IgD-negative memory B cell (primary cell): ENCODE data around the gene ING5. TPM values are rescaled to one million over a fixed set of nuclear protein-coding genes. Genes with fewer than 3 reads are reported as not detected.
"Not testable (repeated sequence)": the region's sequence is repeated elsewhere in the genome, so short reads cannot be mapped to it uniquely, and the experiment has no call there.

Source experiments
- H3K27ac Mint-ChIP-seq, 3 donors: one replicate each; pipeline ENCODE4 v1.8.0; 2020 to 2022; ENCODE audit warnings: mild to moderate bottlenecking in 3 of 3, mixed read lengths in 3 of 3, moderate library complexity in 1 of 3
- H3K27me3 Mint-ChIP-seq: one replicate; pipeline ENCODE4 v1.8.0; 2021; ENCODE audit warnings: mixed read lengths
- H3K36me3 Mint-ChIP-seq: one replicate; pipeline ENCODE4 v1.8.0; 2020; ENCODE audit warnings: mild to moderate bottlenecking, mixed read lengths
- H3K4me1 Mint-ChIP-seq, 3 donors: one replicate each; pipeline ENCODE4 v1.8.0; 2020 to 2022; ENCODE audit warnings: mixed read lengths in 3 of 3, mild to moderate bottlenecking in 1 of 3
- H3K4me3 Mint-ChIP-seq, 4 donors: one replicate each; pipeline ENCODE4 v1.8.0; 2020 to 2022; ENCODE audit warnings: mild to moderate bottlenecking in 4 of 4, mixed read lengths in 4 of 4, moderate library complexity in 3 of 4
- H3K9me3 Mint-ChIP-seq, 3 donors: one replicate each; pipeline ENCODE4 v1.8.0; 2020 to 2021; ENCODE audit warnings: mixed read lengths in 3 of 3, mild to moderate bottlenecking in 1 of 3
- polyA plus RNA-seq: library from polyadenylated mRNA; unstranded; fragments of 300-500 nt; fragmentation: Illumina TruSeq; gene quantifications from one replicate; pipeline ENCODE4 v1.2.3, GENCODE V29; 2021

Gene ING5
- polyA plus RNA-seq, 1 donor from 2014 or later, result 34.0 TPM

GRCh38 chr2:241750076-241750840 lies 48.4 kb downstream of the ING5 start:
- Mint-ChIP-seq H3K27me3 (no peaks in the 10 kb centered on the region), H3K36me3 (peaks cover 20% of the 10 kb centered on the region), H3K4me3 (no peak overlapping the region), H3K4me1 (peaks cover 0 to 7% (median 0%) of the 10 kb centered on the region in 3 donors), H3K27ac (no peak overlapping the region), H3K9me3 (peaks cover 0 to 3% (median 0%) of the 10 kb centered on the region in 3 donors)

DNA sequence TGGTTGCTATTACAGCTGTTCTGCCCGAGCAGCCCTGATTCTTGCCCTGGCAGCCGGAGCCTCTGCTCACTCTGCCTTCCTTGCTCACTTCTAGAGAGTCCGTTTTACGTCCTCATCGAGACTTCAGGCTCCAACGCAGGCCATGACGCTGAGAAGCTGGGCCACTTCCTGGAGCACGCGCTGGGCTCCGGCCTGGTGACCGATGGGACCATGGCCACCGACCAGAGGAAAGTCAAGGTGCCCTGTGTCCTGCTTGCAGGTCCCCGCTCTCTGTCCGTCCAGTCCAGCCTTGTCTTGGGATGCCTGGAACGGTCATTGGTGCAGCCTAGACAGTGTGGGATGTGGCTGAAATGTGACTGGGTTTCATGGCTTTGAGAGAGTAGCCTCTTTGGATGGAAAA lies 49.3 kb downstream of the ING5 start:
- H3K27me3 Mint-ChIP-seq, result no peaks in the 10 kb centered on the region
- no peak overlapping the region for H3K27ac Mint-ChIP-seq
- peaks cover 12% of the 10 kb centered on the region for H3K36me3 Mint-ChIP-seq
- no peaks in the 10 kb centered on the region for H3K4me1 Mint-ChIP-seq
- no peak overlapping the region for H3K4me3 Mint-ChIP-seq
- peaks cover 0 to 3% (median 0%) of the 10 kb centered on the region in 3 donors for H3K9me3 Mint-ChIP-seq

GRCh38 chr2:241751776-241752175 lies 49.9 kb downstream of the ING5 start:
- Mint-ChIP-seq H3K36me3 (peaks cover 11% of the 10 kb centered on the region), H3K4me3 (no peak overlapping the region), H3K27ac (no peak overlapping the region), H3K27me3 (no peaks in the 10 kb centered on the region), H3K4me1 (no peaks in the 10 kb centered on the region), H3K9me3 (peaks cover 0 to 3% (median 0%) of the 10 kb centered on the region in 3 donors)

DNA sequence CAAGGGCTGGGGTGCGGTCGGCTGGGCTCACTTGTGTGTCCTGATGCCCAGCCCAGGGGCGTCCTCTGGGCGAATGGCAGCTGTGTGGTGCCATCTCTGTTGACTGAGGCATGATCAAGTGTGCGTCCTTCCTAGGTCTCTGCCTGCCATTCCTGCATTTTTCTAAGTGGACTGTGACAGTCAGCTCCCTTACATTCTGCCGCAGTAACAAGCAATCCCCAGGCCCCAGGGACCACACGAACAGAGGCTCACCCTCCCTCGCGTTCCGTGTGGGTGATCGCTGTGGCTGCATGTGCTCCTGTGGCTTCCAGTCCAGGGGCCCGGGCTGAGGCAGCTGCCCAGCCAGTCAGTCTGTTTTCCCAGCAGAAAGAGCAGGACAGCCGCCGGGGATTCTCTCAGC lies 50.4 kb downstream of the ING5 start:
- H3K27ac Mint-ChIP-seq, result no peak overlapping the region
- H3K27me3 Mint-ChIP-seq, result no peaks in the 10 kb centered on the region
- H3K36me3 Mint-ChIP-seq, result peaks cover 10% of the 10 kb centered on the region
- no peak overlapping the region for H3K4me3 Mint-ChIP-seq
- H3K4me1 Mint-ChIP-seq, result no peaks in the 10 kb centered on the region
- H3K9me3 Mint-ChIP-seq, result peaks cover 0 to 3% (median 0%) of the 10 kb centered on the region in 3 donors

DNA sequence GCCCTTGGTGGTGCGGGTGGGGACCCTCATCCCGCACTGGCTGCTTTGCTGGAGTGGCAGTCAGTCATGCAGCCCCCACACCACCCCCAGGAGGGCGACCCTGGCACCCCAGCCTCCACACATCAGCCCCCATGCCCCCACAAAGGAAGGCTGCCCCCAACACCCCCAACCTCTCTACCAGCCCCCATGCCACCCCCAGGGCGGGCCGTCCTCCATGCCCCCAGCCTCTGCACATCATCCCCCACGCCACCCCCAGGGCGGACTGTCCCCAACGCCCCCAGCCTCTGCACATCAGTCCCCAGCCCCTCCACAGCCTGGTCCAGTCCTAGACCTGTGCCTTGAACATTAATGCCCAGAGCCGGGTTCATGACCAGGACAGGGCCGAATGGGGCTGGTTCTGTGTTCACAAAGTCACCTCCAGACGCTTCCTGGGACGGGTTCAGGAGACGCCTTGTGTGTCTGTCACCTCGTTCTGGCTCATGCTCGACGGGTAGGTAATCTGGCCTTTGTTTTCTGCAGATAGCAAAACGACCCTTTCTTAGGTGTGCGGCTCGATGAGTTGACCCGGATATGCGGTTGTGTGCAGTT lies 50.9 kb downstream of the ING5 start:
- H3K9me3 Mint-ChIP-seq, result peaks cover 0 to 3% (median 0%) of the 10 kb centered on the region in 3 donors
- H3K4me1 Mint-ChIP-seq, result no peaks in the 10 kb centered on the region
- H3K27ac Mint-ChIP-seq, result no peak overlapping the region
- no peak overlapping the region for H3K4me3 Mint-ChIP-seq
- H3K27me3 Mint-ChIP-seq, result no peaks in the 10 kb centered on the region
- H3K36me3 Mint-ChIP-seq, result peaks cover 10% of the 10 kb centered on the region

- Mint-ChIP-seq H3K27ac (no peak overlapping the region), H3K36me3 (peaks cover 10% of the 10 kb centered on the region), H3K4me3 (no peak overlapping the region), H3K4me1 (no peaks in the 10 kb centered on the region), H3K9me3 (peaks cover 0 to 3% (median 0%) of the 10 kb centered on the region in 3 donors), H3K27me3 (no peaks in the 10 kb centered on the region)
Observed at GRCh38 chr2:241753493-241753892, 51.7 kb downstream of the ING5 start.

DNA sequence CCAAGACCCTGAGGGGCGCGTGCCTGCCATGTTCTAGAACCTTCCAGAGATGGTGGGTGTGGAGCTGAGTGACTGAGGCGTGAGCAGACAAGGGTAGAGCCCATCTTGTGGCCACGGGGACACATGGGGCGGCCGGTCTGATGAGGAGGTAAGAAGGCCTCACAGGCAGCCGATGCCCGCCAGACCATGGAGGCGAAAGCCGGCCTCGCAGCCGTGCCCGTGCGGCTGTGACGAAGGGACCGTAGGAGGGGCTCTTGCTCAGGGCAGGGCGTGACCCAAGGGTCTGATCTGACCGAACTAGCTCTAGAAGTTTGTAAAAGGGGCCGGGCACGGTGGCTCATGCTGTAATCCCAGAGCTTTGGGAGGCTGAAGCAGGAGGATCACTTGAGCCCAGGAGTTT lies 52.2 kb downstream of the ING5 start:
- no peak overlapping the region for H3K4me3 Mint-ChIP-seq
- H3K36me3 Mint-ChIP-seq, result peaks cover 10% of the 10 kb centered on the region
- H3K9me3 Mint-ChIP-seq, result peaks cover 0 to 3% (median 0%) of the 10 kb centered on the region in 3 donors
- H3K27me3 Mint-ChIP-seq, result no peaks in the 10 kb centered on the region
- no peaks in the 10 kb centered on the region for H3K4me1 Mint-ChIP-seq
- H3K27ac Mint-ChIP-seq, result no peak overlapping the region

- Mint-ChIP-seq H3K4me1 (peaks cover 0 to 2% (median 0%) of the 10 kb centered on the region in 3 donors), H3K27me3 (no peaks in the 10 kb centered on the region), H3K9me3 (peaks cover 0 to 1% (median 0%) of the 10 kb centered on the region in 3 donors), H3K4me3 (no peak overlapping the region), H3K36me3 (peaks cover 11% of the 10 kb centered on the region), H3K27ac (no peak overlapping the region)
Observed at GRCh38 chr2:241755166-241755565, 53.3 kb downstream of the ING5 start.

DNA sequence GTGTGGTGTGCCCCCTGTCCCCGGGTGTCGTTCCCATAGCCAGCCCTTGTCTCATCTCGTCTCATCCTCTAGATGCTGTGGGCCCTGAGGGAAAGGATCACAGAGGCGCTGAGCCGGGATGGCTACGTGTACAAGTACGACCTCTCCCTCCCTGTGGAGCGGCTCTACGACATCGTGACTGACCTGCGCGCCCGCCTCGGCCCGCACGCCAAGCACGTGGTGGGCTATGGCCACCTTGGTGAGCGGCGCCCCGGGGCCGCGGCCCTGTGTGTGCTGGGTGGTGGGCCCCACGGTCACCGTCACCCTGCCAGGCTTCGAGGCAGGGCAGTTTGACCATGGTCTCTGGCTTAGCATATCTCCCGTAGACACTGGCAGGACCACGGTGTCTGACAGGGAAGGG lies 53.9 kb downstream of the ING5 start:
- H3K4me3 Mint-ChIP-seq, result no peak overlapping the region
- peaks cover 0 to 2% (median under 1%) of the 10 kb centered on the region in 3 donors for H3K4me1 Mint-ChIP-seq
- no peak overlapping the region for H3K27ac Mint-ChIP-seq
- H3K9me3 Mint-ChIP-seq, result peaks cover 0 to 4% (median 0%) of the 10 kb centered on the region in 3 donors
- peaks cover 12% of the 10 kb centered on the region for H3K36me3 Mint-ChIP-seq
- no peaks in the 10 kb centered on the region for H3K27me3 Mint-ChIP-seq

- H3K36me3 Mint-ChIP-seq, result peaks cover 15% of the 10 kb centered on the region
- peak overlapping the region; percentile 33 to 88 (median 64) for H3K27ac Mint-ChIP-seq
- H3K27me3 Mint-ChIP-seq, result no peaks in the 10 kb centered on the region
- H3K4me3 Mint-ChIP-seq, result no peak overlapping the region
- peaks cover 4 to 11% (median 8%) of the 10 kb centered on the region in 3 donors for H3K4me1 Mint-ChIP-seq
- H3K9me3 Mint-ChIP-seq, result peaks cover 0 to 4% (median 0%) of the 10 kb centered on the region in 3 donors
Observed at GRCh38 chr2:241759067-241759807, 57.4 kb downstream of the ING5 start.

DNA sequence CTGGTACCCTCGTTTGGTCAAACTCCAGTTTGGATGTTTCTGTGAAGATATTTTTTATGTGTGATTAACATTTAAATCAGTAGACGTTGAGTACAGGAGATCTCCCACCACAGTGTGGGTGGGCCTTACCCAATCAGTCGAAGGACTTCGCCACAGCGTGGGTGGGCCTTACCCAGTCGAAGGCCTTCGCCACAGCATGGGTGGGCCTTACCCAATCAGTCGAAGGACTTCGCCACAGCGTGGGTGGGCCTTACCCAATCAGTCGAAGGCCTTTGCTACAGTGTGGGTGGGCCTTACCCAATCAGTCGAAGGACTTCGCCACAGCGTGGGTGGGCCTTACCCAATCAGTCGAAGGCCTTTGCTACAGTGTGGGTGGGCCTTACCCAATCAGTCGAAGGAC lies 58.1 kb downstream of the ING5 start:
- H3K36me3 Mint-ChIP-seq, result peaks cover 14% of the 10 kb centered on the region
- H3K4me3 Mint-ChIP-seq, result not testable (repeated sequence)

GRCh38 chr2:241760301-241760771 lies 58.5 kb downstream of the ING5 start:
- Mint-ChIP-seq H3K27ac (peak overlapping the region in 2 of 3 donors; percentile 48 to 76), H3K27me3 (no peaks in the 10 kb centered on the region), H3K4me3 (no peak overlapping the region), H3K9me3 (peaks cover 0 to 4% (median 0%) of the 10 kb centered on the region in 3 donors), H3K36me3 (peaks cover 13% of the 10 kb centered on the region), H3K4me1 (peaks cover 4 to 11% (median 8%) of the 10 kb centered on the region in 3 donors)

More for the DNA sequence above, 58.1 kb downstream of the ING5 start:
- Mint-ChIP-seq H3K4me1 (peaks cover 4 to 11% (median 8%) of the 10 kb centered on the region in 3 donors), H3K27ac (peak overlapping the region in 2 of 3 donors; percentile 64 to 88)
- H3K9me3 Mint-ChIP-seq, H3K27me3 Mint-ChIP-seq: not testable (repeated sequence)

DNA sequence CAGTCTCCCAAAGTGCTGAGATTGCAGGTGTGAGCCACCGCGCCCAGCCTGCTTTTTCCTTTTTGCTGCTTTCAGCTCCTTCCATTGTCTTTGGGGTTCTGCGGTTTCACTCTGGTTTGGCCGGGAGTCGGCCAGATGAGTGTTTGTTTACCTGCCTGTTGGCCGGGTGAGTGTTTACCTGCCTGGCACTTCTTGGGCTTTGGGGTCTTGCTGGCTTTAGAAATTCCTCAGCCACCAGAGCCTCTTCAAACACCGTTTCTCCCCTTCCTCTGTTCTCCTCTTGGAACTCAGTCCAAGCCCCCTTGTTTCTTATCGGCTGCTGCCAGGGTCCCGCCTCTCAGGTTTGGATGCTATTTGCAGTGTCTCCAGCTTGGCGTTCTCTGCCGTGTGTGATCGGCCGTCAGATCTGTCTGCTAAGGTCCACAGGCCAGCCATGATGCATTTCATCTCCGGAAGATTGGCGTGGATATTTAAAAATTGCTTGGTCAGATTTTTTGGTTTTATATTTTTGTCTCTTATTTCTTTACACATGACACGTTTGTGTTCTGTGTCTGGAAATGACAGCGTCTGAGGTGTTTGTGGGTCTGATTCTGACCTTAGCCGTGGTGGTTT lies 60.6 kb downstream of the ING5 start:
- peaks cover 4 to 11% (median 8%) of the 10 kb centered on the region in 3 donors for H3K4me1 Mint-ChIP-seq
- H3K9me3 Mint-ChIP-seq, result peaks cover 0 to 4% (median 0%) of the 10 kb centered on the region in 3 donors
- H3K4me3 Mint-ChIP-seq, result peak overlapping the region in 1 of 4 donors; percentile 43
- H3K27me3 Mint-ChIP-seq, result no peaks in the 10 kb centered on the region
- H3K36me3 Mint-ChIP-seq, result peaks cover 12% of the 10 kb centered on the region
- peak overlapping the region in 2 of 3 donors; percentile 60 for H3K27ac Mint-ChIP-seq

DNA sequence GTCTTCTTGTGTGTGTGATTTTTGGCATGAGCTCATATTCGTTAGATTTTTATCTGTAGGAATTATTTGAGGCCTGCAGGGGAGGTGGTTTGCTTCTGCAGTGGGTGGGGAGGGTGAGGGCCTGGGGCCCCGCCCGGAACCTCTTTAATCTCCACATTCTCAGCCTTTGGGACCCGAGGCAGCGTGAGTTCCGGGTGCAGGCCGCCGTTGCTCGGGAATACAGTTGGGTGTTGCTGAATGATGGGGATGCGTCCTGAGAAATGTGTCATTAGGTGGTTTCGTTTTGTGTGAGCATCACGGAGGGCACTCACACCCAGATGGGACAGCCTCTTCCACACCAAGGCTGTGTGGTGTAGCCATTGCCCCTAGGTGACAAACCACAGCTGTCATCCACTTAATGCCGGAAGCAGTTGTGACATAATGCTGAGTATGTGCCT lies 61.1 kb downstream of the ING5 start:
- H3K4me3 Mint-ChIP-seq, result peak overlapping the region in 3 of 4 donors; percentile 6 to 48 (median 43)

More for the DNA sequence above, 61.1 kb downstream of the ING5 start:
- Mint-ChIP-seq H3K27me3 (no peaks in the 10 kb centered on the region), H3K9me3 (peaks cover 0 to 4% (median 0%) of the 10 kb centered on the region in 3 donors), H3K27ac (peak overlapping the region in 2 of 3 donors; percentile 60), H3K4me1 (peaks cover 4 to 11% (median 8%) of the 10 kb centered on the region in 3 donors), H3K36me3 (peaks cover 10% of the 10 kb centered on the region)
